Measurements from ENCODE around the gene ADAMTS2. TPM values are rescaled to one million over a fixed set of nuclear protein-coding genes. Genes with fewer than 3 reads are reported as not detected.

ADAMTS2 gene
- total and polyA plus RNA-seq, 2 donors (not counting 3 experiments of a cell fraction or from before 2014, with no cell fraction given), result not detected

DNA sequence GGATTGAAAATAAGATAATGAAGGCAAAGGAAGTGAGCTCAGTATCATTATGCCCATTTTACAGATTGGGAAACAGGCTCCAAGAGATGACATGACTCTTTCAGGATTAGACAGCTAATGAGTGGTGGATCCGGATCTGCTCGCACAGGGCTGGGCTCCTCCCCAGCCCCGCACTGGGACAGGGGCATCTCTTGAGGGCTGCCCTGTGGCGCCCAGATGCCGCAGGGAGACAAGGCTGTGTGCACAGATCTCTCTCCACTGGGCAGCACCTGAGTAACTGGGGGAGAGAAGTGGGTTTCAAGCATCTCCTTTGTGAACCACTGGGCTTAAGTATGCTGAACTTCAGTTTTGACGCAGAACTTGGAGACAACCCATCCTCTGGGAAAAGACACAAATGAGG is 43.9 kb downstream of the ADAMTS2 start:
- Histone ChIP-seq H2AFZ (ENCODE audit: low read depth, low read length) (no peak overlapping the region), H3K9me1 (replicated peaks; ENCODE audit: control insufficient read depth, extremely low read depth, insufficient read depth, low read length) (no peaks in the 10 kb centered on the region), H3K36me3 (ENCODE audit: control insufficient read depth in 2 of 2, extremely low read depth in 1 of 2, insufficient read depth in 2 of 2, low read length in 2 of 2) (no peaks in the 10 kb centered on the region), H3K4me2 (ENCODE audit: insufficient read depth, low read length) (no peak overlapping the region), H3K4me3 (replicated peaks in 1 of 3; ENCODE audit: insufficient read depth in 1 of 3, low read depth in 1 of 3, low read length in 3 of 3) (no peak overlapping the region), H4K20me1 (replicated peaks; ENCODE audit: control insufficient read depth, extremely low read depth, insufficient read depth, low read length) (no peaks in the 10 kb centered on the region), H3K9ac (replicated peaks; ENCODE audit: extremely low read depth, insufficient read depth, low read length) (no peak overlapping the region), H3K27ac (ENCODE audit: insufficient read depth, low read depth, low read length) (no peak overlapping the region), H3K27me3 (ENCODE audit: control insufficient read depth in 2 of 2, insufficient read depth in 2 of 2, low read length in 2 of 2) (no peaks in the 10 kb centered on the region), H3K9me3 (replicated peaks; ENCODE audit: control insufficient read depth, insufficient read depth, low read length) (peaks cover 2% of the 10 kb centered on the region), H3K4me1 (ENCODE audit: control insufficient read depth, extremely low read depth, insufficient read depth, low read length) (no peaks in the 10 kb centered on the region), H3K79me2 (ENCODE audit: control insufficient read depth, insufficient read depth, low read length) (no peaks in the 10 kb centered on the region)
- ChIA-PET POLR2A (no interaction called here), CTCF (no interaction called here)
- DNase-seq (ENCODE audit: low read depth, low spot score) (no peak), FAIRE-seq (no peak)
- intact Hi-C loops (cut with micrococcal nuclease), result no loop called here
- BruUV-seq (replicated peaks), result no TSS peak
- dilution Hi-C loops (cut with MboI; ENCODE audit: extremely low pct_ligation_motif_present, low sequenced_read_pairs), result no loop called here
- no peak for TF ChIP-seq JUN (IDR thresholded peaks at IDR 0.05; ENCODE audit: borderline replicate concordance, insufficient read depth, insufficient read length, low read depth)
- TF ChIP-seq MYC (IDR thresholded peaks at IDR 0.05; ENCODE audit: low read depth, low read length), result no peak
- TF ChIP-seq FOS (IDR thresholded peaks at IDR 0.05; ENCODE audit: borderline replicate concordance, insufficient read depth, low read length), result no peak
- TF ChIP-seq CTCF (IDR thresholded peaks at IDR 0.05; ENCODE audit: extremely low read depth in 1 of 2, insufficient read depth in 1 of 2, low read depth in 1 of 2, low read length in 2 of 2), result no peak
- TF ChIP-seq MAX (IDR thresholded peaks at IDR 0.05; ENCODE audit: insufficient read depth, insufficient read length), result no peak
- TF ChIP-seq GATA2 (IDR thresholded peaks at IDR 0.05; ENCODE audit: insufficient read depth, insufficient read length, low read depth, low read length), result no peak
- TF ChIP-seq EZH2 (IDR thresholded peaks at IDR 0.05; ENCODE audit: borderline replicate concordance, low read depth, low read length, severe bottlenecking), result no peak
- no peak for TF ChIP-seq POLR2AphosphoS5 (IDR thresholded peaks at IDR 0.05; ENCODE audit: insufficient read depth, low read depth, low read length)
- no peak for TF ChIP-seq POLR2A (IDR thresholded peaks at IDR 0.05; ENCODE audit: low read depth, low read length)
